Medulla oblongata (tissue), 1 donor: ENCODE measurements around the gene RAB3GAP1.
"Not testable (repeated sequence)": the region's sequence is repeated elsewhere in the genome, so short reads cannot be mapped to it uniquely, and the experiment has no call there.

ENCODE experiments used
- DNase-seq: peaks from one replicate; pipeline ENCODE4 v3.0.0-alpha.2; 2015; ENCODE audit errors: extremely low spot score

Gene RAB3GAP1

DNA sequence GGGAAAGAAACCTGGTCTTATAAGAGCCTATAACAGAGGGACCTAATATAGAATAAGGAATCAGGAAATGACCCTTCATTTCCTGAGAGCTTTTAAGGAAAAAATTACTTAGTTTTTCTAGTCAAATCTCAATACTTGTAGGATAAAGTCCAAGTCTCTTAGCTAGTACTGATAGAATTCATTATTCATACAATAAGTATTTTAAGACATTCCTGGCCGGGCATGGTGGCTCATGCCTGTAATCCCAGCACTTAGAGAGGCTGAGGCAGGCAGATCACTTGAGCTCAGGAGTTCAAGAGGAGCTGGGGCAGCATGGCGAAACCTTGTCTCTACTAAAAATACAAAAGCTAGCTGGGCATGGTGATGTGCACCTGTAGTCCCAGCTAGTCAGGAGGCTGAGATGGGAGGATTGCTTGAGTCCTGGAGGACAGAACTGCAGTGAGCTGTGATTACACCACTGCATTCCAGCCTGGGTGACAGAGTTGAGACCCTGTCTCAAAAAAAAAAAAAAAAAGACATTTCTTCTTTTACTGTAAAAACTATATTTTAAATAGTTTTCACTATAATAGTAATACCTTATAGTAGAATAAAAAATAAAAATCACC is 3.2 kb downstream of the RAB3GAP1 start:
- DNase-seq = no peak

DNA sequence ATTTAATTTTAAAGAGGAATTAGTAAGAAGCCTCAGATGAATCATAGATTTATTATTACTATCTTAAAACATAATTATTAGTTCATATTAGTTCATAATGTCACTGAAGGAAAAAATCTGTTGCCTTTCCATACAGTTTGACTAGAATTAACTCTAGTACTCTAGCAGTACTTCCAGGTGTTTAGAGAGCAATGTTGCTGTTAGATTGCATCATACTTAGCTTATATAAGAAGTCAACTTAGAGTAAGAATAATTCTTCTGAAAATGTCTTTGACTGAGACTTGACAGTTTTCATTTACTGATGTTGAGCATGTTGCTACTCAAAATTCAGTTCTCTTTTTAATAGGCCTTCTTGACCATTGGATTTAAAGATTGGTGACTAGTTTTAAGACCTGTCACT is 4.7 kb downstream of the RAB3GAP1 start:
- DNase-seq = no peak

DNA sequence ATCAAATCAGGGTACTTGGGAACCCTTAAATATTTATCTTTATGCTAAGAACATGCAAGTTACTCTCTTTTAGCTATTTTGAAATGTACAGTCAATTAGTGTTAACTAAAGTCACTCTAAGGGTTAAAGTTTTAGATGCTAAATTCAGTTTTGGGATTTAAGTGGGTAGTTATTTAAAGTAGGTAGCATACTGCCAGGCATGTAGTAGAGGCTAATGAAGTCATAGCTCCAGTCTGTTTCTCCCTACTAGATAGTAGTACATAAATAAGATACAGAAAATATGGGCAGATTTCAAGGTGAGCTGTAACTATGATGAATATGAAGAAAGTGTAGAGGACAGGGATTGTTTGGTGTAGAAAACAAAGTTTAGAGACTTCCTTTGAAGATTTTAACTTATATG is 7.5 kb downstream of the RAB3GAP1 start:
- no peak for DNase-seq

DNA sequence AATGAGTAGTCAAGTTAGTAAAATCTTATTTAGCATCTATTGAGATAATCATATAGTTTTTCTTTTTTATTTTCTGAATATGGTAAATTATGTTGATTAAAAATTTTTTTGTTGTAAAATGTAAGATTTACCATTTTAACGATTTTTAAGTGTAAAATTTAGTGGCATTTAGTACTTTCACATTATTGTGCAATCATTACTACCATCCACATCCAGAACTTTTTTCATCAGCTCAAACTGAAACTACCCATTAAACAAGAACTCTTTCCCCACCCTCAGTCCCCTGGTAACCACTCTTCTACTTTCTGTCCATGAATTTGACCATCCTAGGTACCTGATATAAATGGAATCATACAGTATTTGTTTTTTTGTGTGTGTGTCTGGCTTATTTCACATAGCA is 11.1 kb downstream of the RAB3GAP1 start:
- DNase-seq = no peak

GRCh38 chr2:135064149-135064548 is 12.1 kb downstream of the RAB3GAP1 start:
- no peak for DNase-seq

DNA sequence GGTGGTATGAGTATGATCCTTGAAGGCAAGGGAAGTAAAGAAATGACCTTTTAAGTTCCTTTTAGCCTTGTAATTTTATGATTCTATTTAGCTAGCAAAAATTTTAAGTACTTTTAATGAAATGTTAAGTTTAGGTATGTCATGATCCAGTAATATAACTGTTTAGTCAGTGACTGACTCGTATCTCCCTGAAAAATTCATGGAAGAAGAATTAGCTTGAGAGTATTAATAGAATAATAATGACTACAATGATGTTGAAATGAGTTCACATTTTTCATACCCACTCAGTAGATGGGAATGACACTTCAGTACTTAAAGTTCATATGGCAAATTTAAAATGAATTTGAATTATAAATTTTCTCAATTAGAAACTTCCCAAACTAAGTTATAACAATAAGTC is 14.6 kb downstream of the RAB3GAP1 start:
- no peak for DNase-seq

- no peak for DNase-seq
Observed at GRCh38 chr2:135072125-135072997, 20.3 kb downstream of the RAB3GAP1 start.

DNA sequence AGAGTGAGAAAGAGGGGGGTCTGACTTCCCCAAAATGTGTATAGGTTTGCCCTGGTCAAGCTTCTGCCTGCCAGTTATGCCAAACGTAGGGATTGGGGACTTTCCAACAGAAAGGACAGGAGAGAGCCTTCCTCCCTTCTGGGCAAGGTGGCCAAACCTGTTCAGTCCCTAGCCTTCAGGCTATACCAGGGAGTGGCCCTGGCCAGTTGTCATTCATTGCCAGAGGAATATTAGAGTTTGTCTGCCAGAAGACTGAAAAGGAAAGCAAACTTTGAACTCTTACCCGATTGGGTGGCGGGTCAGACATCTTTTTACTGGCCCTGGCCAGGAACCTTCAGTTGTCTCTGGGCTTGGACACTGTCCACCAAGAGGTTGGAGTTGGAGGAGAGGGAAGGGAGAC is 22.1 kb downstream of the RAB3GAP1 start:
- no peak for DNase-seq

DNA sequence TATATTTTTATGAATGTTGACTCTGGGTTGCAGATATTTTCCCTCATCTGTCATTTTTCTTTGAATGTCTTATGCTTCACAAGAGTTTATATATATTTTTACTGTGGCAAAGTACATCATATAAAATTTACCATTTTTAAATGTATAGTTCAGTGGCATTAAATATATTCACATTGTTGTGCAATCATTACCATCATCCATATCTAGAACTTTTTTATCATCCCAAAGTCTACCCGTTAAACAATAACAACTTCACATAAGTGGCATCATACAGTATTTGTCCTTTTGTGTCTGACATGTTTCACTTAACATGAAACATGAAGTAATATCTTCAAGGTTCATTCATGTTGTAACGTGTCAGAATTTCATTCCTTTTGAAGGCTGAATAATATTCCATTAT is 24.5 kb downstream of the RAB3GAP1 start:
- DNase-seq = no peak

GRCh38 chr2:135078417-135078816 is 26.3 kb downstream of the RAB3GAP1 start:
- DNase-seq = no peak

GRCh38 chr2:135086222-135086621 is 34.1 kb downstream of the RAB3GAP1 start:
- DNase-seq = no peak

- not testable (repeated sequence) for DNase-seq
Observed at GRCh38 chr2:135089597-135089996, 37.5 kb downstream of the RAB3GAP1 start.

DNA sequence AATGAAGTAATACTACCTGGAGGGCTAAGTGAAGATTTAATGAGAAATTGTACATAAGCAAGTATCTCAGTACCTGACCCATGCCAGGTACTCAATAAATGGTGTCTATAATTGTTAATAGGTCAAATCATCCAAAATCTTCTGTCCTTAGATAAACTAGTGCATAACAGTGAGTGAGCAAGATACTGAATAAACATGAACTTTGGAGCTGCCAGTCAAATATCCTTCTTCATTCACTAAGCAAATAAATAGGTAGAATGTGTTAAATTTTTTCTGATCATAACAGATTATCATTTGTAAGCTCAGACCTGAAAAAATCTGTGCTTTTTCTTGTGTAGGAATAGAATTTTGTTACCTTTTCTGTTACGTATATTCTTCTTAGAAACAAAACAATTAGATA is 39.6 kb downstream of the RAB3GAP1 start:
- no peak for DNase-seq

GRCh38 chr2:135093193-135093592 is 41.1 kb downstream of the RAB3GAP1 start:
- DNase-seq = no peak

DNA sequence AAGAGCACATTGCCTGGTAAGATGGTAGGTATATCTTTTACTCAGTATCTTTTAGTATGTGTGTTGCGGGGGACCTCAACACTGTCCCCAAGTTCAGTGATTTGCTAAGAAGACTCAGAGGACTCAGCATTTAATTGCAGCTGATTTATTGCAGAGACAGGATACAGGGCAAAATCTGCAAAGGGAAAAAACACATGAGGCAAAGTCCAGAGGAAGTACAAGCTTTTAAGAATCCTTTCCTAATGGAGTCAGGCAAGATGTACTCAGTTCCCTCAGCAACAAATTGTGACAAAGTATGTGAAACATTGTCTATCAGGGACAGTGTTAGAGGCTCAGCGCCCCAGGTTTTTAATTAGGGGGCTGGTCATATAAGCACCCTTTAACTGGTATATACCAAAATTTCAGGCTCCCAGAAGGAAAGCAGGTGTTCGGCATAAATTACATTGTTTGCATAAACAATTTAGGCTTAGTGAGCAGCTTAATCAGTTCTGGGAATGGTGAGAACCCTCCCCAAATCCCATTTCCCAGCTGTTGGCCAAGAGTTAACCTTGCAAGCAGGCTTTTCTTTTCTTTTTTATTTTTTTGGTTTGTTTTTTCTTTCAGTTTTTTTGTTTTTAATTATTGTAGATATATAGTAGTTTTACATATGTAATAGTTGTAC is 41.7 kb downstream of the RAB3GAP1 start:
- no peak for DNase-seq

DNA sequence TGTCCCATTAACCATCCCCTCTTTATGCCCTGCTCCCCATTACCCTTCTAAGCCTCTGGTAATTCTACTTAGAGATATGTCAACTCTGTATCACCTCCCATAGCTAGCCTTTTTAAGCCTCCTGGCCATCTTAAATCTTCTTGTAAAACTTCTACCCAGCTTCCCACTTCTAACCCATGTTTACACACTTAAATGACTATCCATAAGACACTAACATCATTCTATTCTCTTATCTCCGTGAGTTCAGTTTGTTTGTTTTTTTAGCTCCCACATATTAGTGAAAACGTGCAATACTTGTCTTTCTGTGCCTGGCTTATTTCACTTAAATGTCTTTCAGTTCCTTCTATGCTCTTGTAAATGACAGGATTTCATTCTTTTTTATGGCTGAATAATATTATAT is 42.4 kb downstream of the RAB3GAP1 start:
- no peak for DNase-seq

DNA sequence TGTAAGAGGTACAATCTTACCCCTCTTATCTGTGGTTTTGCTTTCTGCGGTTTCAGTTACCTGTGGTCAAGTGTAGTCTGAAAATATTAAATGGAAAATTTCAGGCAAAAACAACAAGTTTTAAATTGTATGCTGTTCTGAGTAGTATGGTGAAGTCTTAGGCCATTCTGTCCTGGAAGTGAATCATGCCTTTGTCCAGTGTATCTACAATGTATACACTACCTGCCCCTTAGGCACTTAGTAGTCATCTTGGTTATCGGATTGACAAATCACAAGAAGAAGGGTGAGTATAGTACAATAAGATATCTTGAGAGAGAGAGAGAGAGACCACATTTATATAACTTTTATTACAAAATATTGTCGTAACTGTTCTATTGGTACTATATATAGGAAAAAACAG is 43.5 kb downstream of the RAB3GAP1 start:
- no peak for DNase-seq

- no peak for DNase-seq
Observed at GRCh38 chr2:135096665-135097446, 44.8 kb downstream of the RAB3GAP1 start.

- DNase-seq = no peak
Observed at GRCh38 chr2:135097532-135098231, 45.6 kb downstream of the RAB3GAP1 start.

- DNase-seq = no peak
Observed at GRCh38 chr2:135099802-135100483, 47.9 kb downstream of the RAB3GAP1 start.

GRCh38 chr2:135103843-135104242 is 51.8 kb downstream of the RAB3GAP1 start:
- no peak for DNase-seq
